Dedifferentiated amniotic fluid mesenchymal stem cell (primary cell): Measurements from ENCODE around the gene WDR70.
"Not testable (repeated sequence)": the region's sequence is repeated elsewhere in the genome, so short reads cannot be mapped to it uniquely, and the experiment has no call there.

ENCODE experiments used
- DNase-seq: peaks from one replicate; pipeline ENCODE4 v3.0.0-alpha.2; 2016; ENCODE audit errors: extremely low spot score

WDR70 gene

GRCh38 chr5:37379100-37379628 lies at the start of gene WDR70:
TSS of gene WDR70 (plus strand) at chr5:37379318. CDS start at chr5:37379368, 50 bp downstream.
- peak; percentile 57 for DNase-seq

GRCh38 chr5:37334754-37335153 lies 44.4 kb upstream of the WDR70 start:
- not testable (repeated sequence) for DNase-seq

DNA sequence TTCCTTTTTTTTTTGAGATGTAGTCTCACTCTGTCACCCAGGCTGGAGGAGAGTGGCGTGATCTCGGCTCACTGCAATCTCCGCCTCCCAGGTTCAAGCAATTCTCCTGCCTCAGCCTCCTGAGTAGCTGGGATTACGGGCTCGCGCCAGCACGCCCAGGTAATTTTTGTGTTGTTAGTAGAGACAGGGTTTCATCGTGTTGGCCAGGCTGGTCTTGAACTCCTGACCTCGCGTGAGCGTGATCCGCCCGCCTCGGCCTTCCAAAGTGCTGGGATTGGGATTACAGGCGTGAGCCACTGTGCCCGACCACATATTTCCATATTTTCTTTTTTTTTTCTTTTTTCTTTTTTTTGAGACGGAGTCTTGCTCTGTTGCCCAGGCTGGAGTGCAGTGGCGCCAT lies 36.4 kb upstream of the WDR70 start:
- not testable (repeated sequence) for DNase-seq

DNA sequence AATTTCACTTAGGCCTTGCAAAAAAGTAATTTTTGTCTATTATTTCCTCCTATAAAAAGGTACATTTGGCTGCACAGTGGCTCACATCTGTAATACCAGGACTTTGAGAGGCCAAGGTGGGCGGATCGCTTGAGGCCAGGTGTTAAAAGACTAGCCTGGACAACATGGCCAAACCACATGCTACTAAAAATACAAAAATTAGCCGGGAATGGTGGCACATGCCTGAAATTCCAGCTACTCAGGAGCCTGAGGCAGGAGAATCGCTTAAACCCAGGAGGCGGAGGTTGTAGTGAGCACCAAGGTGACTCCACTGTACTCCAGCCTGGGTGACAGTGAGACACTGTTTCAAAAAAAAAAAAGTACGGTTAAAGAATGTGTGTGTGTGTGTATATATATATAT lies 24.0 kb upstream of the WDR70 start:
- no peak for DNase-seq

DNA sequence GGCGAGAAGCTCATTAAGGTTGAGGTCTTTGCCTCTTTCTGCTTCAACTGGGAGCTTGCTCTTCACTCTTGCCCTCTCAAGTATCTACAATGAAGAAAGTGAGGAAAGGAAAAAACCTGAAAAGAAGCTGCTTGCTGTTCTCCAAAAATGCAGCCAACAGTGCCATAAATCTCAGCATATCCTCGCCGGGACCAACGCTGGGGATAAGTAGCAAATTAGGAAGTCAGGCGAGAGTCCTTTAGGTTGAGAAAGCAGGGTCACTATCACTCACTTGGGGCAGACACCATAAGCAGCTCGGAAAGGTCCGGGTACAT lies 8.6 kb upstream of the WDR70 start:
- no peak for DNase-seq

GRCh38 chr5:37370864-37371726 lies 8.0 kb upstream of the WDR70 start, which contains the start of gene NUP155:
TSS of gene NUP155 (minus strand) at chr5:37371106. CDS start at chr5:37370977, 129 bp downstream.
- peak; percentile 95 for DNase-seq

- DNase-seq, result no peak
These were observed 4.0 kb upstream of the WDR70 start for GRCh38 chr5:37375091-37375490.

- not testable (repeated sequence) for DNase-seq
These were observed 1.1 kb upstream of the WDR70 start for GRCh38 chr5:37378066-37378465.

DNA sequence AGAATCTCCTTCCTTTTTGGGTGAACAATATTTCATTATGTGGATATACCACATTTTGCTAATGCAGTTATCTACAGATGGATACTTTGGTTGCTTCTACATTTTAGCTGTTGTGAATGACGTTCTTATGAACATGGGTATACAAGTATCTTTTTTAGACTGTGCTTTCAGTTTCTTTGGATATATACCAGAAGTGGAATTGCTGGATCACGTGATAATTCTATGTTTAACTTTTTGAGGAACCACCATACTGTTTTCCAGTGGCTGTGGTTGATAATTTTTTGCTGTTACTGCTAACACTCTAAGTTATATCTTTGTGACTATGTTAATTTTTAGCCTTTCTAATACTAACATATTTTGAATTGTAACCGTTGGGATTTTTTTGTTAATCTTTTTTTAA lies 12.5 kb downstream of the WDR70 start:
- DNase-seq, result no peak

- no peak for DNase-seq
These were observed 17.2 kb downstream of the WDR70 start for GRCh38 chr5:37396352-37396751.

DNA sequence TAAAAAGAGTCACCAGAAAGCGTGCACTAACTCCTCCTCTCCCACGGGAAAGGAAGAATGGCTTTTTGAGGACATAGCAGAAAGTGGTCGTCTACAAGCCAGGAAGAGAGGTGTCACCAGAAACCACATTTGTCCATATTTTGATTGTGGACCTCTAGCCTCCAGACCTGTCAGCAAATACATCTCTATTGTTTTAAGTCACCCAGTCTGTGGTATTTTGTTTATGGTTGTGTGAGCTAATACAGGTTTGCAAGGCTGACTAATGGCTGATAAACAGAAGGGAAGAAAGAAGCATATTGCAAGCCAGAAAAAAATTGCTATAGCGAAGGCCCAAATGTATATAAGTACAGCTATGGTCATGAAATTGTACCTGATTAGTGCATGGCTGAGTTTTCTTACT lies 21.4 kb downstream of the WDR70 start:
- DNase-seq, result no peak

- no peak for DNase-seq
These were observed 33.4 kb downstream of the WDR70 start for GRCh38 chr5:37412515-37412914.

GRCh38 chr5:37415456-37415855 lies 36.3 kb downstream of the WDR70 start:
- not testable (repeated sequence) for DNase-seq

GRCh38 chr5:37417347-37417746 lies 38.2 kb downstream of the WDR70 start:
- no peak for DNase-seq

- no peak for DNase-seq
These were observed 45.3 kb downstream of the WDR70 start for GRCh38 chr5:37424441-37424840.

- DNase-seq, result no peak
These were observed 48.9 kb downstream of the WDR70 start for GRCh38 chr5:37428044-37428443.

DNA sequence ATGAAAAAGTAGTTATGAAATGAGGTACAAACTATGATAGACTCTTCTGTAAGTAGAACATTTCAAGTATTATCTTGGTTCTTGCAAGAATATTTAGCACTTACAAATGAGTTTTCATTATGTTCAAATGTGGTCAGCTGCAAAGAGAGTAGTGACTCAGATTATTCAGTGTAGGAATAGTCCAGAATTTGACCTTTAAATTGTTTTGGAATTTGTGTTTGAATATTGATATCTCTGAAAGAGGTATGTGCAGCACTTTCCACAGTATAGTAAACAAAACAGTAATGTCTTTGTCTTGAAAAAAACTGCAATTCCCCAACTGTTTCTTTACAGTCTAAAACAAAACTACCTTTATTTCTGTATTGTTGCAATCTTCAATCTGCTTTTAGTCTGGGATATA lies 56.1 kb downstream of the WDR70 start:
- DNase-seq, result no peak

DNA sequence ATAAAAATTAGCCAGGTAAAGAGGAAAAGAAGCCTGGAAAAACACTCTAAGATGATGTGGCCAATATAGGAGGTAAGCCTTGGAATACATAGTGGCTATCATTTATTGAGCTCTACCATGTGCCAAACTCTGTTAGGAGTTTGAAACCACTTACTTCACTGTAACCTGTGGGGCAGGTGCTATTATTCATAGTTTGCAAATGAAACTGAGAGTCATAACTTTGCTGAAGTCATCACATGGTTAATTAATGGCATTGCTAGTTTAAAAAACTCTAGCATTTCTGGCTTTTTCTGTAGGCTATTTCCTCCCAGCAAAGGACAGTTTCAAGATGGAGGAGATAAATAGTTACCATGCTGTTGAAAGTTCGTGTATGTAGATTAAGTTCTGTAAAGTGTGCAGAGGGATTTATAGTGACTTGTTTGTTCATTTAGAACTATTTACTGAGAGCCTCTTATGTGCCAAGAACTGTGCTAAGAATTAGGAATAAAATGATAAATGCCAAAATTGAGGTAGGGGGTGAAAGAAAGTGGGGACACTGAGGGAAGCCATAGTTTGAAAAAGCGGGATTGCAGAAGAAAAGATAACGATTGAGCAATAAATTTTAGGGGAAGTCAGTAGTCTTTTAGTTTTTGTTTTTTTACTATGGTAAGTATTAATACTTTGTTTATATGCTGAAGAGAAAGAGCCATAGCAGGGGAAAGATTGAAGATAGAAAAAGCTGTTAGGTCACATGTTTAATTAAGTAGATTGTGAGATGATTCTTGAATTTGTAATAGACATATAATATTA lies 57.2 kb downstream of the WDR70 start:
- DNase-seq, result no peak

- no peak for DNase-seq
These were observed 58.6 kb downstream of the WDR70 start for GRCh38 chr5:37437711-37438110.

GRCh38 chr5:37445783-37446182 lies 66.7 kb downstream of the WDR70 start:
- not testable (repeated sequence) for DNase-seq

DNA sequence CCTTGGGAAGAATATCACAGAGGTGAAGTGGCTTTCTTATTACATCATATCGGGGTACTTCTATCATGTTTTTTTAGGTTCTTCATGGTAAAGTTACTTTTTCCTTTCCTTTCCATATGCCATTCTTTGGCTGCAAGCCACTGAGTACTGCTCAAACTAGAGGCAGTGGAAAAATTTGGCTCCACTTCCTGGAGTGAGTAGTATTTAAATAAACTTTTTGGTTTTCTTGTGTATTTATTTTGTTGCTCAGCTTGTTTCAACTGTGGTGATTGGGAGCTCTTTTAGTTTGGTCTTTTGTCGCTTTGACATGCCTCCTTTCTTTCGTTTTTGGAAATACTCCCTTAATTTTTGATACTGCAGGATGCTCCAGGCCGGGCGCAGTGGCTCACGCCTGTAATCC lies 69.8 kb downstream of the WDR70 start:
- no peak for DNase-seq

DNA sequence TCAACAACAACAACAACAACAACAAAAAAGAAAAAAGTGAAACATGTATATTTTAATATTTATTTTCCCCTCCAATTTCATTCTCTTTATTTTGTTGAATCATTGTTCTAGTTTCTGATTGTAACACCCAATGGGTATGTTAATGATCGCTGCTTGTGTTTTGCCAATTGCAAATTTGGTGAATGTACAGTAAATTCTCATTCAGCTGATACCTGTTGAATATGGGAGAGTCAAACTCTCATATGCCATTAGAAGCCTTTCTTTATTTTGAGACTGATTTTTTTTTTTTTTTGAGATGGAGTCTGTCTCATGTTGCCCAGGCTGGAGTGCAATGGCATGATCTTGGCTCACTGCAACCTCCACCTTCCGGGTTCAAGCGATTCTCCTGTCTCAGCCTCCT lies 72.9 kb downstream of the WDR70 start:
- DNase-seq, result not testable (repeated sequence)

- DNase-seq, result not testable (repeated sequence)
These were observed 74.1 kb downstream of the WDR70 start for GRCh38 chr5:37453252-37453651.
